ENCODE results near the gene RPS6KA5. TPM values are rescaled to one million over a fixed set of nuclear protein-coding genes. Genes with fewer than 3 reads are reported as not detected.

RPS6KA5 gene
- total RNA-seq, 1 experiment from 2014 or later = 11.0 TPM

Other genes starting within 250 kb of the RPS6KA5 start
- gene TTC7B, start 244.2 kb downstream of the RPS6KA5 start, total RNA-seq (2014; rRNA removed; shearing (Covaris generic)) = 31.7 and 45.9 TPM in 2 replicates
- gene DGLUCY, start 53.4 kb upstream of the RPS6KA5 start, total RNA-seq (2014; rRNA removed; shearing (Covaris generic)) = 26.4 and 28.1 TPM in 2 replicates
- gene GPR68, start 184.1 kb upstream of the RPS6KA5 start, total RNA-seq (2014; rRNA removed; shearing (Covaris generic)) = 0.18 TPM in 1 of 2 replicates, not detected in the other